WTC11 (cell line): Measurements from ENCODE around the gene FBXL12.
"Not testable (repeated sequence)": the region's sequence is repeated elsewhere in the genome, so short reads cannot be mapped to it uniquely, and the experiment has no call there.

Experiments
- ATF1 ChIP-seq: sonication (generic); formaldehyde crosslinking; IDR thresholded peaks from 2 replicates; pipeline ENCODE4 v1.8.1; 2023; ENCODE audit warnings: mild to moderate bottlenecking, moderate library complexity, missing genetic modification reagents
- ELF4 ChIP-seq: sonication (generic); formaldehyde crosslinking; IDR thresholded peaks from 2 replicates; pipeline ENCODE4 v1.8.1; 2022; ENCODE audit warnings: low read depth, mild to moderate bottlenecking, moderate library complexity, missing genetic modification reagents
- TF ChIP-seq, protein P1 (sequence below): fragments of 250-450 bp; sonication (Bioruptor Pico); IDR thresholded peaks from 2 replicates; pipeline ENCODE4 v2.1.2; 2022; ENCODE audit warnings: mild to moderate bottlenecking, moderate library complexity
- TF ChIP-seq, protein P2 (sequence below): sonication (generic); formaldehyde crosslinking; IDR thresholded peaks from 2 replicates; pipeline ENCODE4 v1.8.1; 2023; ENCODE audit warnings: mild to moderate bottlenecking, missing genetic modification reagents, moderate library complexity

DNA sequence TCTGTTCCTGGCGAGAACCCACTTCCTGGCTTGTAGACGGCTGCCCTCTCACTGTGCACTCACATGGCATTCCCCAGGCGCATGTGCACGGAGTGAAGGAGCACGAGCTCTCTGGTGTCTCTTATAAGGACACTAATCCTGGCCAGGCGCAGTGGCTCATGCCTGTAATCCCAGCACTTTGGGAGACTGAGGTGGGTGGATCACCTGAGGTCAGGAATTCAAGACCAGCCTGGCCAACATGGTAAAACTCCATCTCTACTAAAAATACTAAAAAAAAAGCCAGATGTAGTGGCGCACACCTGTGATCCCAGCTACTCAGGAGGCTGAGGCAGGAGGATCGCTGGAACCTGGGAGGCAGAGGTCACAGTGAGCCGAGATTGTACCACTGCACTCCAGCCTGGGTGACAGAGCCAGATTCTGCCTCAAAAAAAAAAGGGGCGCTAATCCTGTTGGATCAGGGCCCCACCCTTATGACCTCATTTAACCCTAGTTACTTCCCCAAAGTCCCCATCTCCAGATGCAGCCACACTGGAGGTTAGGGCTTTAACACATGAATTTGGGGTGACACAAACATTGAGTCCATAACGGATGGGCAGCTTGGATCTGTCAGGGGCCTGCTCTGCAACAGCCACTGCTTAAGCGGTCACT lies 24.9 kb upstream of the FBXL12 start:
- TF ChIP-seq ATF1 (CRISPR knock-in tag); ELF4: not testable (repeated sequence)
- TF ChIP-seq, protein P1, sequence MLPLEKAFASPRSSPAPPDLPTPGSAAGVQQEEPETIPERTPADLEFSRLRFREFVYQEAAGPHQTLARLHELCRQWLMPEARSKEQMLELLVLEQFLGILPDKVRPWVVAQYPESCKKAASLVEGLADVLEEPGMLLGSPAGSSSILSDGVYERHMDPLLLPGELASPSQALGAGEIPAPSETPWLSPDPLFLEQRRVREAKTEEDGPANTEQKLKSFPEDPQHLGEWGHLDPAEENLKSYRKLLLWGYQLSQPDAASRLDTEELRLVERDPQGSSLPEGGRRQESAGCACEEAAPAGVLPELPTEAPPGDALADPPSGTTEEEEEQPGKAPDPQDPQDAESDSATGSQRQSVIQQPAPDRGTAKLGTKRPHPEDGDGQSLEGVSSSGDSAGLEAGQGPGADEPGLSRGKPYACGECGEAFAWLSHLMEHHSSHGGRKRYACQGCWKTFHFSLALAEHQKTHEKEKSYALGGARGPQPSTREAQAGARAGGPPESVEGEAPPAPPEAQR: not testable (repeated sequence)
- TF ChIP-seq, protein P2, sequence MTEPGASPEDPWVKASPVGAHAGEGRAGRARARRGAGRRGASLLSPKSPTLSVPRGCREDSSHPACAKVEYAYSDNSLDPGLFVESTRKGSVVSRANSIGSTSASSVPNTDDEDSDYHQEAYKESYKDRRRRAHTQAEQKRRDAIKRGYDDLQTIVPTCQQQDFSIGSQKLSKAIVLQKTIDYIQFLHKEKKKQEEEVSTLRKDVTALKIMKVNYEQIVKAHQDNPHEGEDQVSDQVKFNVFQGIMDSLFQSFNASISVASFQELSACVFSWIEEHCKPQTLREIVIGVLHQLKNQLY (CRISPR knock-in tag): not testable (repeated sequence)
